IMR-90 (cell line): ENCODE data around the gene SPEM1. TPM values are rescaled to one million over a fixed set of nuclear protein-coding genes. Genes with fewer than 3 reads are reported as not detected.

Source experiments
- ATAC-seq: fragments of 200-7000 bp; cut with Tn5 transposase; 2 replicates; pipeline ENCODE4 v1.9.1; 2020; ENCODE audit warnings: low read depth, mild to moderate bottlenecking, moderate library complexity
- BruUV-seq: library from RNA; stranded (reverse); fragments of 400-500 nt; replicated peaks from 2 replicates; lab custom pipeline; 2021; lab: Mats Ljungman, UMichigan
- CTCF ChIA-PET: fragments of 300-600 bp; formaldehyde crosslinking; extraction: SDS; loops from one replicate; lab custom pipeline; 2021; ENCODE audit warnings: antibody characterized with exemption; lab: Yijun Ruan, JAX
- POLR2A ChIA-PET: fragments of 300-600 bp; sonication (Branson Sonifier 250); formaldehyde crosslinking; loops from one replicate; lab custom pipeline; 2022; ENCODE audit warnings: antibody characterized with exemption; ENCODE audit not compliant: unreplicated experiment; lab: Charles Lee
- DNase-seq: peaks from one replicate; pipeline ENCODE4 v3.0.0; 2013
- H2AFZ ChIP-seq: replicated peaks from 2 replicates; pipeline ENCODE3; 2013; ENCODE audit warnings: low read length, mild to moderate bottlenecking; ENCODE audit not compliant: poor library complexity
- H2AK5ac ChIP-seq: 2 replicates; pipeline ENCODE4 v1.6.1; 2013; ENCODE audit warnings: low read depth, low read length, inconsistent platforms
- H2AK9ac ChIP-seq: replicated peaks from 2 replicates; pipeline ENCODE3; 2013; ENCODE audit warnings: mild to moderate bottlenecking, low read depth, low read length, moderate library complexity; ENCODE audit not compliant: poor library complexity
- H2BK120ac ChIP-seq: 2 replicates; pipeline ENCODE4 v1.6.1; 2013; ENCODE audit warnings: low read depth, low read length, inconsistent platforms
- H2BK15ac ChIP-seq: 3 replicates; pipeline ENCODE4 v1.6.1; 2013; ENCODE audit warnings: low read depth, low read length, inconsistent platforms
- H2BK20ac ChIP-seq: 2 replicates; pipeline ENCODE4 v1.6.1; 2013; ENCODE audit warnings: low read depth, mild to moderate bottlenecking, inconsistent platforms, low read length, moderate library complexity
- H2BK5ac ChIP-seq: 2 replicates; pipeline ENCODE4 v1.6.1; 2013; ENCODE audit warnings: mild to moderate bottlenecking, low read depth, low read length, inconsistent platforms; ENCODE audit not compliant: poor library complexity, severe bottlenecking
- H3K14ac ChIP-seq: replicated peaks from 2 replicates; pipeline ENCODE4 v1.6.1; 2013; ENCODE audit warnings: low read depth, low read length, inconsistent platforms
- H3K18ac ChIP-seq: 2 replicates; pipeline ENCODE4 v1.6.1; 2013; ENCODE audit warnings: low read depth, low read length, control low read depth
- H3K23ac ChIP-seq: 2 replicates; pipeline ENCODE4 v1.6.1; 2013; ENCODE audit warnings: low read depth, low read length, inconsistent platforms
- H3K27ac ChIP-seq: 2 replicates; pipeline ENCODE4 v1.5.1; 2013; ENCODE audit warnings: mild to moderate bottlenecking, control low read depth, low read length; ENCODE audit not compliant: insufficient read depth
- H3K27me3 ChIP-seq: 2 replicates; pipeline ENCODE4 v1.6.1; 2013; ENCODE audit warnings: low read length; ENCODE audit not compliant: control insufficient read depth, insufficient read depth
- H3K36me3 ChIP-seq: 2 replicates; pipeline ENCODE4 v1.6.1; 2013; ENCODE audit warnings: low read length, mixed read lengths; ENCODE audit not compliant: control insufficient read depth, insufficient read depth
- H3K4ac ChIP-seq: 2 replicates; pipeline ENCODE4 v1.6.1; 2013; ENCODE audit warnings: low read depth, low read length, inconsistent platforms
- H3K4me1 ChIP-seq: 2 replicates; pipeline ENCODE4 v1.6.1; 2013; ENCODE audit warnings: low read length, mixed read lengths; ENCODE audit not compliant: control insufficient read depth, insufficient read depth
- H3K4me2 ChIP-seq: 2 replicates; pipeline ENCODE4 v1.6.1; 2013; ENCODE audit warnings: low read depth, mild to moderate bottlenecking, control low read depth, low read length, moderate library complexity
- H3K4me3 ChIP-seq: 2 replicates; pipeline ENCODE4 v1.5.1; 2013; ENCODE audit warnings: low read depth, mild to moderate bottlenecking, control low read depth, low read length, moderate library complexity; ENCODE audit not compliant: insufficient read depth
- H3K56ac ChIP-seq: 2 replicates; pipeline ENCODE4 v1.6.1; 2013; ENCODE audit warnings: low read length, inconsistent platforms; ENCODE audit not compliant: insufficient read depth; ENCODE audit errors: extremely low read depth
- H3K79me1 ChIP-seq, 2 experiments: 2 replicates each; pipeline ENCODE4 v1.6.1; 2013; ENCODE audit warnings: low read length in 2 of 2, inconsistent platforms in 1 of 2, low read depth in 1 of 2
- H3K9ac ChIP-seq: 2 replicates; pipeline ENCODE4 v1.6.1; 2013; ENCODE audit warnings: low read depth, low read length, control low read depth
- H3K9me1 ChIP-seq: 2 replicates; pipeline ENCODE4 v1.6.1; 2013; ENCODE audit warnings: low read length, inconsistent platforms; ENCODE audit not compliant: insufficient read depth
- H3K9me3 ChIP-seq: 2 replicates; pipeline ENCODE4 v1.6.1; 2013; ENCODE audit warnings: low read length; ENCODE audit not compliant: control insufficient read depth, insufficient read depth
- H4K20me1 ChIP-seq: 2 replicates; pipeline ENCODE4 v1.6.1; 2013; ENCODE audit warnings: low read length, inconsistent platforms; ENCODE audit not compliant: insufficient read depth
- H4K5ac ChIP-seq: 2 replicates; pipeline ENCODE4 v1.6.1; 2013; ENCODE audit warnings: mild to moderate bottlenecking, low read depth, low read length, control low read depth
- H4K8ac ChIP-seq, 2 experiments: 2 replicates each; pipeline ENCODE4 v1.6.1; 2013; ENCODE audit warnings: low read depth in 2 of 2, low read length in 2 of 2, control low read depth in 1 of 2, inconsistent platforms in 1 of 2
- H4K91ac ChIP-seq: 2 replicates; pipeline ENCODE4 v1.6.1; 2013; ENCODE audit warnings: low read depth, low read length, inconsistent platforms; ENCODE audit not compliant: insufficient read depth
- CEBPB ChIP-seq: IDR thresholded peaks from 2 replicates; pipeline ENCODE4 v1.6.1; 2012; ENCODE audit warnings: low read depth, low read length, improper control_type of control experiment
- CTCF ChIP-seq: conservative IDR thresholded peaks from 2 replicates; pipeline ENCODE4 v1.5.1; 2012; ENCODE audit warnings: mild to moderate bottlenecking, low read depth, low read length, improper control_type of control experiment
- MAZ ChIP-seq: IDR thresholded peaks from 2 replicates; pipeline ENCODE4 v1.6.1; 2012; ENCODE audit warnings: low read depth, mild to moderate bottlenecking, low read length, improper control_type of control experiment, moderate library complexity, borderline replicate concordance
- WGBS, 2 experiments: methylation state at CpG; one replicate each; pipeline versions ENCODE4 v1.1.5 to v1.1.7; 2013; ENCODE audit warnings: missing lambda C conversion rate in 2 of 2; ENCODE audit not compliant: insufficient read length in 1 of 2; ENCODE audit errors: extremely low coverage in 2 of 2; 5-methylcytosine and 5-hydroxymethylcytosine counted together
- dilution Hi-C: fragments of 300-500 bp; cut with HindIII; formaldehyde crosslinking; loops from one replicate; pipeline ENCODE4 v1.14.3; 2018; ENCODE audit warnings: low sequenced_read_pairs; ENCODE audit not compliant: unreplicated experiment
- in situ Hi-C: fragments of 300-500 bp; cut with MboI; formaldehyde crosslinking; loops from 3 replicates; pipeline ENCODE4 v1.14.3; 2019; ENCODE audit warnings: low sequenced_read_pairs, inconsistent platforms, mixed read lengths
- intact Hi-C: fragments of 100-400 bp; cut with micrococcal nuclease; formaldehyde crosslinking; loops from 2 replicates; pipeline ENCODE4 v1.10.0; 2022
- polyA plus RNA-seq, 3 experiments: library from polyadenylated mRNA; depleted of rRNA; stranded (reverse); fragments of >200 nt; gene quantifications; 2 replicates each; pipeline ENCODE4 v1.2.3, GENCODE V29; 2012; ENCODE audit warnings: low replicate concordance in 1 of 3
- total RNA-seq: library from RNA; depleted of rRNA; stranded (reverse); fragments of >200 nt; gene quantifications from 2 replicates; pipeline ENCODE4 v1.2.3, GENCODE V29; 2012

Gene SPEM1
- total and polyA plus RNA-seq, 2 of the 4 experiments (the other 2 are of a cell fraction) = not detected

GRCh38 chr17:7435676-7436555 lies 15.8 kb downstream of the SPEM1 start:
- Histone ChIP-seq H2BK120ac (no peak overlapping the region), H2AK9ac (peak overlapping the region; percentile 18), H4K5ac (peak overlapping the region; percentile 10; the same call in 1 of the 2 replicates), H3K27me3 (peaks cover 30% of the 10 kb centered on the region), H3K4ac (peak overlapping the region; percentile 10; the same call in 1 of the 2 replicates), H4K91ac (no peak overlapping the region), H3K36me3 (no peaks in the 10 kb centered on the region), H3K9me1 (no peaks in the 10 kb centered on the region), H3K79me1 (peaks cover 0 to 2% of the 10 kb centered on the region in 2 experiments; a peak in 1 of 4 replicates), H3K23ac (peak overlapping the region; percentile 54), H3K56ac (no peak overlapping the region), H3K4me2 (peak overlapping the region; percentile 68), H2BK5ac (no peak overlapping the region), H3K9ac (peak overlapping the region; percentile 12; the same call in 1 of the 2 replicates), H2BK15ac (no peak overlapping the region), H3K27ac (no peak overlapping the region), H3K14ac (no peak overlapping the region), H3K4me1 (peaks cover 8% of the 10 kb centered on the region), H3K4me3 (peak overlapping the region; percentile 33), H2AFZ (peak overlapping the region; percentile 81), H3K9me3 (no peaks in the 10 kb centered on the region), H4K8ac (peak overlapping the region; percentile 42 to 66; a peak in 3 of 4 replicates), H4K20me1 (peaks cover 3% of the 10 kb centered on the region; the same call in 1 of the 2 replicates), H3K18ac (no peak overlapping the region), H2AK5ac (peak overlapping the region; percentile 74), H2BK20ac (no peak overlapping the region)
- DNase-seq = no peak
- TF ChIP-seq MAZ (no peak), CEBPB (no peak), CTCF (0 out of 2 replicates have a peak, but pooled peaks have one; percentile 8)
- BruUV-seq = no TSS peak
- in situ Hi-C loops (no loop called here), dilution Hi-C loops (no loop called here), intact Hi-C loops (loop anchor here (2.0 to 5.0 kb wide), 2 partner anchors 31 to 84 kb away; partner anchors contain the start of genes KCTD11 and TMEM256)
- ATAC-seq = no peak
- CTCF ChIA-PET = interaction anchor here (0.8 to 1.9 kb wide), 7 partner anchors 8 to 126 kb away, joined by 3 to 12 read pairs (median 6); partner anchors contain the start of genes SENP3 and TMEM256
- 12% methylated on average over 37 of the region's 49 CpGs; no CpG with 5 or more reads in 1 of the 2 experiments for WGBS, 2 experiments
- POLR2A ChIA-PET = no interaction called here
